Naive B cell (primary cell): ENCODE data around the gene ARHGEF6. TPM values are rescaled to one million over a fixed set of nuclear protein-coding genes. Genes with fewer than 3 reads are reported as not detected.

ENCODE experiments used
- ATAC-seq, 2 donors: fragments of 150-1000 bp; cut with Tn5 transposase; 2 replicates each; pipeline ENCODE4 v1.10.0; 2021; ENCODE audit warnings: low read depth in 2 of 2, mild to moderate bottlenecking in 2 of 2, moderate library complexity in 2 of 2
- DNase-seq: peaks from one replicate; pipeline ENCODE4 v3.0.0; 2022
- H3K27ac Mint-ChIP-seq, 6 donors: one replicate each; pipeline ENCODE4 v1.8.0; 2020 to 2022; ENCODE audit warnings: mild to moderate bottlenecking in 6 of 6, mixed read lengths in 6 of 6, moderate library complexity in 5 of 6, inconsistent platforms in 2 of 6
- H3K27me3 Mint-ChIP-seq, 3 donors: one replicate each; pipeline ENCODE4 v1.8.0; 2021 to 2022; ENCODE audit warnings: mixed read lengths in 3 of 3, mild to moderate bottlenecking in 1 of 3
- H3K36me3 Mint-ChIP-seq, 2 donors: one replicate each; pipeline ENCODE4 v1.8.0; 2020 to 2022; ENCODE audit warnings: mixed read lengths in 2 of 2, inconsistent platforms in 1 of 2, mild to moderate bottlenecking in 1 of 2
- H3K4me1 Mint-ChIP-seq, 3 donors: one replicate each; pipeline ENCODE4 v1.8.0; 2020 to 2022; ENCODE audit warnings: mixed read lengths in 3 of 3, inconsistent platforms in 1 of 3, mild to moderate bottlenecking in 1 of 3, moderate library complexity in 1 of 3
- H3K4me3 Mint-ChIP-seq, 8 donors: one replicate each; pipeline ENCODE4 v1.8.0; 2020 to 2022; ENCODE audit warnings: mild to moderate bottlenecking in 8 of 8, mixed read lengths in 8 of 8, moderate library complexity in 8 of 8, inconsistent platforms in 2 of 8
- H3K9me3 Mint-ChIP-seq, 7 donors: one replicate each; pipeline ENCODE4 v1.8.0; 2020 to 2022; ENCODE audit warnings: mixed read lengths in 7 of 7, mild to moderate bottlenecking in 5 of 7, inconsistent platforms in 2 of 7, moderate library complexity in 1 of 7
- polyA plus RNA-seq, 6 donors: library from polyadenylated mRNA; unstranded; fragments of 300-500 nt; fragmentation: Illumina TruSeq; gene quantifications; one replicate each; pipeline ENCODE4 v1.2.3, GENCODE V29; 2021; ENCODE audit warnings: low read depth in 6 of 6

Gene ARHGEF6
- polyA plus RNA-seq, 6 donors from 2014 or later = 43.9 to 57.0 (median 51.4) TPM

DNA sequence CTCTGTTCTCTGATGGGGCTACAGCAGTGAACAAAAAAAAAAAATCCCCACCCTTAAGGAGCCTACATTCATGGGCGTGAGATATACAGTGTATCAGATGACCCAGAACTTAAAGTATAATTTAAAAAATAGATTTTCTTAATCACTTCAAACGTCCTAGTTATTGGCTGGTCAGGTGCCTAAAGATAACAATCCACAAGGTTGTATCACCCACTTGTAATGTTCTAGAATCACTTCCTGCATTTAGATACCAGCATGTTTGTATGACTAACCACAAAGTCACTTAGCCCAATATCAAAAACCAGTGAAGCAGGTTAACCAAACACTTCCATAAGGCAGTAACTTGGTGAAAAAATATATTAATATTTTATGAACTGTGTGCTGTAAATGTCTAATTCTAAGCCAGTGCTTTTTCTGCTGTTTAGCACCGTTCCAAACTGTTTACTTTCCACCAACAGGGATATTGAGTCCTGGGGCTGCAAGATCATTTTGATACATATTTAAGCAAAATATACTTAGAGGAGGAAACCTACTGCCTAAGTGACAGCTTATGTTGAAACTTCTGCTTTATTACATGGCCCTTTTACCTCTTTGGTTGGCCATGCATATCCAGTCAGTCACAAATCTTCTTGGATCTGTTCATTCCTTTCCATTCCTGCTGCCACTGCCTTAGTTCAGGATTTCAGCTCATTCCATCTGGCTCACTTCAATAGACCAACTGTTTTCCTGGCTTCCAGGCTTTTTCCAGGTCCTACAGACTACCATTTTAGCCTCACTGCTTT, 89.5 kb downstream of the ARHGEF6 start:
- H3K4me3 Mint-ChIP-seq = no peak overlapping the region
- DNase-seq (peak; percentile 47), ATAC-seq (peak; percentile 86 to 89)
- H3K27ac Mint-ChIP-seq = peak overlapping the region in 2 of 6 donors; percentile 58 to 66
- H3K36me3 Mint-ChIP-seq = peaks cover 0 to 14% of the 10 kb centered on the region in 2 donors
- H3K4me1 Mint-ChIP-seq = peaks cover 14 to 19% (median 15%) of the 10 kb centered on the region in 3 donors
- H3K9me3 Mint-ChIP-seq = no peaks in the 10 kb centered on the region
- H3K27me3 Mint-ChIP-seq = no peaks in the 10 kb centered on the region

- ATAC-seq (no peak), DNase-seq (no peak)
- Mint-ChIP-seq H3K4me3 (no peak overlapping the region), H3K36me3 (peaks cover 0 to 14% of the 10 kb centered on the region in 2 donors), H3K9me3 (no peaks in the 10 kb centered on the region), H3K4me1 (peaks cover 11 to 13% (median 12%) of the 10 kb centered on the region in 3 donors), H3K27me3 (no peaks in the 10 kb centered on the region), H3K27ac (no peak overlapping the region)
Observed at GRCh38 chrX:136689436-136689835, 91.3 kb downstream of the ARHGEF6 start.

GRCh38 chrX:136687457-136687856, 93.3 kb downstream of the ARHGEF6 start:
- Mint-ChIP-seq H3K4me1 (peaks cover 8 to 12% (median 11%) of the 10 kb centered on the region in 3 donors), H3K27me3 (no peaks in the 10 kb centered on the region), H3K9me3 (no peaks in the 10 kb centered on the region), H3K36me3 (peaks cover 0 to 14% of the 10 kb centered on the region in 2 donors), H3K27ac (no peak overlapping the region), H3K4me3 (no peak overlapping the region)
- ATAC-seq (no peak), DNase-seq (no peak)

GRCh38 chrX:136684120-136684519, 96.6 kb downstream of the ARHGEF6 start:
- ATAC-seq (no peak), DNase-seq (no peak)
- Mint-ChIP-seq H3K9me3 (no peaks in the 10 kb centered on the region), H3K27ac (no peak overlapping the region), H3K27me3 (no peaks in the 10 kb centered on the region), H3K4me1 (no peaks in the 10 kb centered on the region), H3K4me3 (no peak overlapping the region), H3K36me3 (peaks cover 0 to 7% of the 10 kb centered on the region in 2 donors)

DNA sequence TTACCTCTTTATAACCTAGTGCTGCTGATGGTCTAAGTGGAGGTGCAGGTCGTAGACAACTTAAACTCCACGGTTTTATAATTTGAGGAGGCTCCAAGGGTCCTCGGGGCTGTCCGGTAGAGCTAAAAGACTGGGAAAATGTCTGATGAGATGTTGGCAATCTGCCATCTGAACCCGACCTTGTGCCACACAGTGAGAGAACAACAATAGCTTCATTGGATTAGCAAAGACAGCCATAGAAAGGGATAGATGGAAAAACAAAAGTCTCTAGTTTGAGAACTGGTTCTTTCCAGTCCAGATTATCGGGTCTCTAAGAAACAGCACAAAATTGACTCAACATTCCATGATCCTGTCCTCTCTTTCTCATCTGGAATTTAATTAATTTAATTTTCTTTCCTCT, 101.2 kb downstream of the ARHGEF6 start:
- ATAC-seq (no peak), DNase-seq (no peak)
- Mint-ChIP-seq H3K4me3 (no peak overlapping the region), H3K9me3 (no peaks in the 10 kb centered on the region), H3K27ac (no peak overlapping the region), H3K27me3 (no peaks in the 10 kb centered on the region), H3K4me1 (no peaks in the 10 kb centered on the region), H3K36me3 (no peaks in the 10 kb centered on the region)

- H3K27me3 Mint-ChIP-seq = no peaks in the 10 kb centered on the region
- no peak for DNase-seq
- peak overlapping the region in 2 of 6 donors; percentile 22 to 67 for H3K27ac Mint-ChIP-seq
- H3K4me1 Mint-ChIP-seq = no peaks in the 10 kb centered on the region
- H3K9me3 Mint-ChIP-seq = no peaks in the 10 kb centered on the region
- no peak for ATAC-seq
- H3K36me3 Mint-ChIP-seq = peaks cover 0 to 9% of the 10 kb centered on the region in 2 donors
- H3K4me3 Mint-ChIP-seq = no peak overlapping the region
Observed at GRCh38 chrX:136674270-136674985, 106.3 kb downstream of the ARHGEF6 start.

DNA sequence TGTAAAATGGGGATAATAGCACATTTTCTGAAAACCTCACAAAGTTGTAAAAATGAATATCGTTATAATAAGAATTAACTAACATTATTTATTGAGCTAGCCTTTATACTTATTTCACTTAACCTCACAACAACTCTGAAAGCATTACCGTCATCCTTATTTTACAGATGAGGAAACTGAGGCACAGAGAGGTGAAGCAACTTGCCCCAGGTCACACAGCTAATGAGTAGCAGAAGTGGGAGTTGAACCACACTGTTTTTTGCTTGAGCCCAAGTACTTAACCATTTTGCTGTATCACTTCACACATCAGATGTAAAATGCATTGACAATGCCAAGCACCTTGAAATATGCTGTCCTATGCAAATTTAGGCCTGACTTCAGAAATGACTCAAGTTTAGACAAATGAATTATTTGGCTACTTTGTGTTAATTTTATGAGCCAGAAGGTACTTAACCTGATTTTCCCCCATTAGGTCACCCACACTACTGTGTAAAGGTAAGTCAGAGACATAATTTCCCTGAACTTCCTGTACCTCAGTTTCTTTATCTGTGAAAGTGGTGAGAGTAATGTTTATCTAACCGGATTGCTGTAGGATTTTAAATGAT, 109.6 kb downstream of the ARHGEF6 start:
- Mint-ChIP-seq H3K9me3 (no peaks in the 10 kb centered on the region), H3K4me1 (no peaks in the 10 kb centered on the region), H3K4me3 (no peak overlapping the region), H3K27ac (no peak overlapping the region), H3K36me3 (peaks cover 18 to 27% of the 10 kb centered on the region in 2 donors), H3K27me3 (no peaks in the 10 kb centered on the region)
- DNase-seq (no peak), ATAC-seq (no peak)

- Mint-ChIP-seq H3K27ac (peak overlapping the region in 2 of 6 donors; percentile 12 to 80), H3K9me3 (peaks cover 0 to 5% (median 0%) of the 10 kb centered on the region in 7 donors), H3K4me1 (peaks cover 5 to 13% (median 8%) of the 10 kb centered on the region in 3 donors), H3K4me3 (no peak overlapping the region), H3K27me3 (no peaks in the 10 kb centered on the region), H3K36me3 (peaks cover 18 to 37% of the 10 kb centered on the region in 2 donors)
- no peak for ATAC-seq
- DNase-seq = no peak
Observed at GRCh38 chrX:136667446-136668168, 113.1 kb downstream of the ARHGEF6 start.

GRCh38 chrX:136666088-136666487, 114.6 kb downstream of the ARHGEF6 start:
- H3K27ac Mint-ChIP-seq = peak overlapping the region in 1 of 6 donors; percentile 13
- ATAC-seq = no peak
- peak overlapping the region in 1 of 8 donors; percentile 30 for H3K4me3 Mint-ChIP-seq
- no peaks in the 10 kb centered on the region for H3K27me3 Mint-ChIP-seq
- DNase-seq = no peak
- peaks cover 18 to 32% of the 10 kb centered on the region in 2 donors for H3K36me3 Mint-ChIP-seq
- H3K4me1 Mint-ChIP-seq = peaks cover 5 to 13% (median 8%) of the 10 kb centered on the region in 3 donors
- H3K9me3 Mint-ChIP-seq = peaks cover 0 to 5% (median 0%) of the 10 kb centered on the region in 7 donors

- Mint-ChIP-seq H3K27me3 (no peaks in the 10 kb centered on the region), H3K36me3 (peaks cover 18 to 37% of the 10 kb centered on the region in 2 donors), H3K27ac (peak overlapping the region in 1 of 6 donors; percentile 93), H3K4me1 (peaks cover 5 to 13% (median 8%) of the 10 kb centered on the region in 3 donors), H3K9me3 (peaks cover 0 to 5% (median 0%) of the 10 kb centered on the region in 7 donors), H3K4me3 (peak overlapping the region in 2 of 8 donors; percentile 30 to 64)
- no peak for DNase-seq
- ATAC-seq = peak in 1 of 2 donors; percentile 30
Observed at GRCh38 chrX:136665258-136665900, 115.4 kb downstream of the ARHGEF6 start.

- ATAC-seq (no peak), DNase-seq (no peak)
- Mint-ChIP-seq H3K36me3 (peaks cover 10 to 26% of the 10 kb centered on the region in 2 donors), H3K27ac (no peak overlapping the region), H3K4me3 (no peak overlapping the region), H3K4me1 (peaks cover 5 to 19% (median 16%) of the 10 kb centered on the region in 3 donors), H3K9me3 (peaks cover 0 to 5% (median 0%) of the 10 kb centered on the region in 7 donors), H3K27me3 (no peaks in the 10 kb centered on the region)
Observed at GRCh38 chrX:136662976-136663375, 117.8 kb downstream of the ARHGEF6 start.

DNA sequence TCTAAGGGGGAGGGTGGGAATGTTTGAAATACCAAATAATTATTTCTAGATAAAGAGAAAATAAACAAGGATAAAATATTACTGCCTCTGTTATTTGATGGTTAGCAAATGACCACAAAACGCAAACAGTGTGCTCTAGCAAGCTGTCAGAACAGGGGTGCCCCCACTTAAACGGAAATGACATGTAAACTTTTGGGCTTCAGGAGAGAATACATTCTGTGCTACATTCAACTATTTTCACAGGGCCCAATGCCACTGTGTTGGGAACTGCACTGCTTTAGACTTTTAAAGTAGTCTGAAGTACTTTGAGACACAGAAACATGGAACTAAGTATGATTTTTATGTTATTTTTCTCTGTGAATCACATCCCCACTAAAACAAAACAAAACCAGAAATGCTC, 118.6 kb downstream of the ARHGEF6 start:
- H3K4me1 Mint-ChIP-seq = peaks cover 9 to 24% (median 19%) of the 10 kb centered on the region in 3 donors
- no peak for DNase-seq

More for the DNA sequence above, 118.6 kb downstream of the ARHGEF6 start:
- H3K36me3 Mint-ChIP-seq = peaks cover 4 to 18% of the 10 kb centered on the region in 2 donors
- no peak overlapping the region for H3K27ac Mint-ChIP-seq
- no peak overlapping the region for H3K4me3 Mint-ChIP-seq
- H3K9me3 Mint-ChIP-seq = peaks cover 0 to 5% (median 0%) of the 10 kb centered on the region in 7 donors
- H3K27me3 Mint-ChIP-seq = no peaks in the 10 kb centered on the region
- ATAC-seq = no peak
